Loucy (cell line): ENCODE measurements around the gene SMARCE1.
A peak's percentile ranks its signal among the peaks of the same experiment; 100 is the strongest.

ENCODE experiments used
- H2AFZ ChIP-seq: fragments of 200-600 bp; sonication (generic); 2 replicates; pipeline ENCODE4 v1.6.0; 2016; ENCODE audit warnings: antibody characterized with exemption, mild to moderate bottlenecking, low read length, moderate library complexity
- H3F3A ChIP-seq: fragments of 200-600 bp; 2 replicates; pipeline ENCODE4 v1.6.0; 2016; ENCODE audit warnings: antibody characterized with exemption, low read depth, mild to moderate bottlenecking
- H3K27me3 ChIP-seq: fragments of 200-600 bp; sonication (generic); 2 replicates; pipeline ENCODE4 v1.6.1; 2014; ENCODE audit warnings: low read length, mild to moderate bottlenecking; ENCODE audit not compliant: insufficient read depth, poor library complexity, severe bottlenecking
- H3K36me3 ChIP-seq: fragments of 200-600 bp; sonication (generic); 2 replicates; pipeline ENCODE4 v1.6.1; 2016; ENCODE audit warnings: low read length; ENCODE audit not compliant: insufficient read depth
- H3K4me1 ChIP-seq: fragments of 200-600 bp; sonication (generic); 2 replicates; pipeline ENCODE4 v1.5.1; 2014; ENCODE audit warnings: low read length, mild to moderate bottlenecking; ENCODE audit not compliant: insufficient read depth, poor library complexity, severe bottlenecking
- H3K4me2 ChIP-seq: fragments of 200-600 bp; sonication (generic); 2 replicates; pipeline ENCODE4 v1.6.0; 2014; ENCODE audit warnings: antibody characterized with exemption, low read length, low read depth, mild to moderate bottlenecking; ENCODE audit not compliant: poor library complexity, severe bottlenecking
- H3K4me3 ChIP-seq: fragments of 200-600 bp; sonication (generic); 2 replicates; pipeline ENCODE4 v1.5.1; 2014; ENCODE audit warnings: low read length, mild to moderate bottlenecking, mixed read lengths; ENCODE audit not compliant: poor library complexity, severe bottlenecking
- H3K79me2 ChIP-seq: fragments of 200-600 bp; sonication (generic); 2 replicates; pipeline ENCODE4 v1.6.1; 2014; ENCODE audit warnings: low read length; ENCODE audit not compliant: insufficient read depth
- H3K9ac ChIP-seq: fragments of 200-600 bp; sonication (generic); 2 replicates; pipeline ENCODE4 v1.6.0; 2014; ENCODE audit warnings: mild to moderate bottlenecking, low read depth, low read length, moderate library complexity; ENCODE audit not compliant: poor library complexity, severe bottlenecking
- H3K9me2 ChIP-seq: fragments of 200-600 bp; sonication (generic); replicated peaks from 2 replicates; pipeline ENCODE4 v1.6.1; 2016; ENCODE audit warnings: low read depth, low read length, mixed read lengths
- H3K9me3 ChIP-seq: fragments of 200-600 bp; sonication (generic); 2 replicates; pipeline ENCODE4 v1.6.1; 2014; ENCODE audit warnings: mild to moderate bottlenecking, antibody characterized with exemption, low read length, low read depth; ENCODE audit not compliant: insufficient read depth
- H4K20me1 ChIP-seq: fragments of 200-600 bp; sonication (generic); 2 replicates; pipeline ENCODE4 v1.6.0; 2014; ENCODE audit warnings: antibody characterized with exemption, low read length, mild to moderate bottlenecking; ENCODE audit not compliant: insufficient read depth, poor library complexity, severe bottlenecking
- CTCF ChIP-seq: fragments of 200-600 bp; sonication (generic); conservative IDR thresholded peaks from 2 replicates; pipeline ENCODE4 v1.5.1; 2014; ENCODE audit warnings: mild to moderate bottlenecking, antibody characterized with exemption, low read length
- EZH2phosphoT487 ChIP-seq: fragments of 200-600 bp; IDR thresholded peaks from 2 replicates; pipeline ENCODE4 v1.6.1; 2018; ENCODE audit warnings: antibody characterized with exemption, mild to moderate bottlenecking, moderate library complexity, borderline replicate concordance

The SMARCE1 gene

GRCh38 chr17:40666331-40666730 is 18.7 kb upstream of the SMARCE1 start:
- Histone ChIP-seq H4K20me1 (no peaks in the 10 kb centered on the region), H3K9me2 (no peaks in the 10 kb centered on the region), H3F3A (no peaks in the 10 kb centered on the region), H3K27me3 (peaks cover 12% of the 10 kb centered on the region), H3K4me2 (no peak overlapping the region), H3K9me3 (no peaks in the 10 kb centered on the region), H3K4me1 (no peaks in the 10 kb centered on the region), H3K36me3 (no peaks in the 10 kb centered on the region), H3K79me2 (no peaks in the 10 kb centered on the region), H3K4me3 (no peak overlapping the region), H3K9ac (no peak overlapping the region), H2AFZ (no peak overlapping the region)
- TF ChIP-seq CTCF (no peak), EZH2phosphoT487 (no peak)

- TF ChIP-seq EZH2phosphoT487 (no peak), CTCF (no peak)
- H3K27me3 ChIP-seq = peaks cover 12% of the 10 kb centered on the region
- H3K4me1 ChIP-seq = no peaks in the 10 kb centered on the region
- no peaks in the 10 kb centered on the region for H4K20me1 ChIP-seq
- no peak within 1 kb of the TSS for H3K4me2 ChIP-seq
- no peak within 1 kb of the TSS for H3K9ac ChIP-seq
- H3K36me3 ChIP-seq = no peaks in the 10 kb centered on the region
- no peaks in the 10 kb centered on the region for H3K79me2 ChIP-seq
- no peak within 1 kb of the TSS for H2AFZ ChIP-seq
- no peaks in the 10 kb centered on the region for H3K9me2 ChIP-seq
- no peak within 1 kb of the TSS for H3K4me3 ChIP-seq
- H3K9me3 ChIP-seq = no peaks in the 10 kb centered on the region
- no peaks in the 10 kb centered on the region for H3F3A ChIP-seq
Observed at GRCh38 chr17:40664582-40665333, 17.1 kb upstream of the SMARCE1 start, which contains the start of gene KRT222. Gene KRT222 (minus strand): TSS chr17:40665177. CDS start chr17:40665099, 78 bp downstream.

GRCh38 chr17:40663252-40663651 is 15.6 kb upstream of the SMARCE1 start:
- no peaks in the 10 kb centered on the region for H4K20me1 ChIP-seq
- no peak for TF ChIP-seq CTCF
- no peak for TF ChIP-seq EZH2phosphoT487
- no peak overlapping the region for H3K4me3 ChIP-seq
- peaks cover 12% of the 10 kb centered on the region for H3K27me3 ChIP-seq
- H3K4me1 ChIP-seq = no peaks in the 10 kb centered on the region
- H3K9me2 ChIP-seq = no peaks in the 10 kb centered on the region
- no peaks in the 10 kb centered on the region for H3K79me2 ChIP-seq
- H3K36me3 ChIP-seq = no peaks in the 10 kb centered on the region
- H3K9ac ChIP-seq = no peak overlapping the region
- H2AFZ ChIP-seq = peak overlapping the region; percentile 23; the same call in 1 of the 2 replicates
- no peaks in the 10 kb centered on the region for H3K9me3 ChIP-seq
- no peak overlapping the region for H3K4me2 ChIP-seq
- H3F3A ChIP-seq = no peaks in the 10 kb centered on the region
